Femur (tissue), 1 donor: ENCODE measurements around the gene DGAT2.

ENCODE experiments used
- DNase-seq: peaks from one replicate; pipeline ENCODE4 v3.0.0-alpha.2; 2017

The DGAT2 gene

DNA sequence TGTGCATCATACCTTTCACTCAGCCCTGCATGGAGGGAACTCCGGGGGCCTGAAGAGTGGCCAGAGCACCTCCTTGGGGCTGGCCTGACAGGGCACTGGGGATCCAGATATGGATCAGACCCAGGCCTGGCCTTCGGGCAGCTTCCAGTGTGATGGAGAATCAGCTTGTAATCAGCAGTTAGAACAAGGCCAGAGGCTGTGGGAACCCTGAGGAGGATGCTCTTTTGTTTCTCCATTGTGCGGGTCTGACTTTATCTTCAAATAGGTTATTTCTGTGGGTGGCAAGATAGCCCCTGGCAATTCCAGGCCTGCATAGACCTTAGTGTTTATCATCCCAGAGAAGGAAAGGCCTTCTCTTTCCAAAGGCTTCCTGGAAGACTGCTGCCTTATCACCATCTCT lies 12.3 kb downstream of the DGAT2 start:
- DNase-seq, result no peak

GRCh38 chr11:75781296-75781695 lies 12.7 kb downstream of the DGAT2 start:
- DNase-seq, result no peak

GRCh38 chr11:75781831-75782230 lies 13.3 kb downstream of the DGAT2 start:
- no peak for DNase-seq

GRCh38 chr11:75782540-75783263 lies 14.1 kb downstream of the DGAT2 start:
- no peak for DNase-seq

DNA sequence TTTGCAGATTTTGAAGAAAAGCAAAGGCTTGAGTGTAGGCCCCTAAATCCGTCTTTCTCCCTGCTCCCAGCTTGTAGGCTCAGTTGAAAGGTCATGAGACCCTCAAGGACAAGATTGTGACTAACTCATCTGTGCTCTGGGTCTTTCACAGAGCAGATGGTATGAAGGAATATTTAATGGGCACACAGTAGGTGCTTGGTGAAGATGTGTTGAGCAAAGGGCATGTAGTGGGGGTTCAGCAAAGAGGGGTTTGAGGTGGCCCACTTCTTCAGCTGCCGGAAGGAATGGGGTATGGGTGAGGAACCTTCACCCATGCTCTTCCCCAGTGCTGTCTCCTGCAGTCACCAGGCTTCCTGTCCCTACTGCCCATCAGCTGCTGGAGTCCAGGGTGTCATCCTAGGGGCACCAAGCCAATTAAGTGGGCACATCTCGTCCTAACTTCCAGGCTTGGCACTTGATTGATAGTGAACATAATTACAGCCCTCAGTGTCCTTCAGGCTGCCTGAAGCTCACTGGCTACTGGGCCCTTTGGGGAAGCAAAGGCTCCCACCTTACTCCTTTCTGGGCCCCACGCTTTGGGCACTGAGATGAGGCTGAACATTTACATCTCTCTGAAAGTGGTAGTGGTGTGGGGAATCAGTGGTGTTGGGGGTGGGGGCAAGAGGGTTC lies 15.0 kb downstream of the DGAT2 start:
- DNase-seq, result no peak

DNA sequence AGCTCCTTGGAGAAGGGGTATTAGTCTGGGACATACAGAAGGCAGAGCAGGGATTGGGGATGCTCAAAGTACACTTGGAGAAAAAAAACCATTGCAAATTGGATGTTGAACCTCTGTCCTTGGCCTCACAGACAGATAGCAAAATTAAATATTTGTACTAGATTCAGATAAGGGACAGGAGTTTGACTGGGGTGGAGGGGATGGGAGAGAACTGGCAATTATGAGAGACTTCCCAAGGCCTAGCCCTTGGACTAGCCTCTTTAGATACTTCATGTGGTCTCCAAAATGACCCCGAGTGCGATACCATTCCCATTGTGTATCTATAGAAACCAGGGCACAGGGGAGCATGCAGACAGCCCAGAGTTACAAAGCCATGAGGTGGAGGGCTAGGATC lies 15.5 kb downstream of the DGAT2 start:
- DNase-seq, result no peak

- DNase-seq, result no peak
Measured at GRCh38 chr11:75784506-75784905, 15.9 kb downstream of the DGAT2 start.

DNA sequence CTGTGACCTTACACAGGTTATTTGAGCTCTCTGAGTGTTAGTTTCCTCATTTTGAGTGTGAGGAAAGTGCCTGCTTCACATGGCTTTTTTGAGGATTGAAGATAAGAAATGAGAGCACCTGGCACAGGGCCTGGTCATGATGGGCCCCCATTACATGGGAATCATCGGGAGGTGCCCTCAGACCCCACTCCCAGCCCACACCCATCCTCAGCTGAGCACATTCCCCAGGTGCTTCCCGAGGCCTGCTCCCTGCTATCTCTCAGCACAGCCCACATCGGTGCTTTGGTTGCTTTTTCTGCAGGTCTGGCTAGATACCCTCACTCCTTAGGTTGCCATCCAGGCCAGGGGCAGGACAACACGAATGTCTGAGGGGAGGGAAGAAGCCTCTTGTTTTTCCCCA lies 16.6 kb downstream of the DGAT2 start:
- DNase-seq, result no peak

DNA sequence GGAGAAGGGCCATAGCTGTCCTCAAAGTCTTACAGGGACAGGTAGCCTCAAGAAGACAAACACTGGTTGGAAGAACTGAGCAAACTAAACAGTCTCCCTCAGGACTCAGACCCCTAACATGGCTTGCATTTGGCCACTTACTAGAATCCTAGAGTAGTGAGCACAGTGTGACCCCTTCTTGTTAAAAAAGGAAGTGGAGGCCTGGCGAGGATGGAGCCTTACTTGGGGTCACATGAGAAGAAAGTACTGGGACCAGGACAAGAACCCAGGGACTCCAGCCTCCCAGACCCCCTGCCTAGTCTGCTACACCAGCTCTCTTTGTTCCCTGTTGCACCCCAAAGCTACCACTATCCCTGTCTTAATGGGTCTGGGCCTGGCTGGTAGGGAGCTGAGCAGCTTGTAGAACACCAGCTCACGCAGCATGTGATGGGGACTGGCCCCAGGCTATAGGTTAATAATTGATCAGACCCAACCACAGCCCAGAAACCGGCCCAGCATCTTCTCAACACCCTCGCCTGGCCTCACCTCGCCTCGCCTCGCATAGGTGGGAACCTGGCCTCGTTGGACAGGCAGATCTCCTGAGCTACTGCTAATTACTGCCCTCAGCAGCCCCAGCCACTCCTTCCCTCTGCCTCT lies 17.6 kb downstream of the DGAT2 start:
- no peak for DNase-seq

- DNase-seq, result no peak
Measured at GRCh38 chr11:75789521-75789920, 20.9 kb downstream of the DGAT2 start.

DNA sequence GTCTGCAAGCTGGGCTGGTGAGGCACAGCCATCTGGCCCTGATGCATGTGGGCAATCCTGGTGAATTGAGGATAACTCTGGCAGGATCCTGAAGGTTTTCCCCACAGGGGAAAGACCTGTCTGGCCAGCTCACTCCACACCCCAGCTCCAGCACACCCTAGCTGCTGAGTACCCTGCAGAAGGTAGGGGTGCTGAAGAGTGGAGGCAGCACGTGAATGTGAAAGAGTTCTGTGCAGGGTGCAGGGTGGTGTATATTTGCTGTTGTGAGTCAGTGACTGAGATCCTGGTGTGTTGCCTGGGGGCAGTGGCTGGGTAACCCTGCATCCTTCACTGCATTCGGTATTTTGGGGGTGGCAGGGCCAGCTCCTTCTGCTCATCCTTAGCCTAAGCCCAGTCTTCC lies 22.4 kb downstream of the DGAT2 start:
- DNase-seq, result no peak

- no peak for DNase-seq
Measured at GRCh38 chr11:75792127-75792731, 23.7 kb downstream of the DGAT2 start.

DNA sequence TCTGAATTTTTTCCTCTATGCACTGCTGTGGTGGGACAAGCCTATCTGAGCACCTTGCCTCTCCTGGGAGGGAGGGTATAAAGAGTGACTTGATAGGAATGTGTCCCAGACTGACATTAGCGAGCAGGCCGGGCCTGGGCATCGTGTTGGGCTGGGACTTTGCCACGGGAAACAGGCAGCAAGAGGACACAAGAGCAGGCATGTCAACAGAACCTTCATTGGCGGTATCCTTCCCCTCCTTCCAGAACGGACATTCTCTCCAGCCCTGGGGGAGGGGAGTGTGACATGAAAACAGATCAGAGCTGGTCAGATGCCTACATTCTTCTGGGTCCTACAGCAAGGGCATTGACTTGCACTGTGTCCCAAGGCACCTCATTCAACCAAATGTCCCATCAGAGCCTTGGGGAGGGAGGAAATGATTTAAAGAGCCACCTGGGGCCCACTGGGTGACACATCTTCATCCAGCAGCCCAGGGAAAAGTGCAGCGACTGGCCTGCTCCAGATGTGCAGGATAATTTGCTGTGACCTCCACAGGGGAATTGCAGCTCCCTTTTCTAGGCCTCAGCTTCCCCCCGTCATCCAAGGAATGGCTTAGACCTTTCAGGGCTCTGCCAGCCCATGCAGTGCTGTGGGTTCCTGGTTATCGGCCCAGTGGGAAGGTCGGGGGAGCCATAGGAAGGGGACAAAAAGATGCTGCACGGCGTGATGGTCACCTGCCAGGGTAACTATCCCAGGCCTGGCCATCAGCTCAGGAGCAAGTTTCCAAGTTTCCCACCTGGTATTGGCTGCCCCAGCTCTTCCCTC lies 24.6 kb downstream of the DGAT2 start:
- no peak for DNase-seq

DNA sequence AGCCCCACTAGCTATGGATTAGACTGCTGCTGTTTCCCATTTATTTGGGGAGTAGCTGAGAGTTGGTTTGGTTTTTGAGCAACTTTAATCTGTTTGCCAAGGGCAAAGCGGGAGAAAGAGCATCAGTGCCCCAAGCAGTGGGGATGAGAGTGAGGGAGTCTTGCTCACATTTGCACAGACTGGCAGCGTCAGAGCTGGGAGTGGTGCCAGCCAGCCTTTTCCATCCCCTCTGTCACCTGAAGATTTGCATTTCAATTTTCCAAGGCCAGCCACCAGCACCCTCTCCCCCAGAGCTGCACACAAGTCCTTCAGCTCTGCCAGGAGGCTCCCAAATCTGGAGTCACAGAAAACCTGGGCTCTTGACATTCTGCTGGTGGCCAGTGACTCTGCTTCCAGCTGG lies 25.4 kb downstream of the DGAT2 start:
- no peak for DNase-seq

GRCh38 chr11:75795276-75796090 lies 26.9 kb downstream of the DGAT2 start:
- no peak for DNase-seq

GRCh38 chr11:75796091-75796435 lies 27.5 kb downstream of the DGAT2 start:
- no peak for DNase-seq

DNA sequence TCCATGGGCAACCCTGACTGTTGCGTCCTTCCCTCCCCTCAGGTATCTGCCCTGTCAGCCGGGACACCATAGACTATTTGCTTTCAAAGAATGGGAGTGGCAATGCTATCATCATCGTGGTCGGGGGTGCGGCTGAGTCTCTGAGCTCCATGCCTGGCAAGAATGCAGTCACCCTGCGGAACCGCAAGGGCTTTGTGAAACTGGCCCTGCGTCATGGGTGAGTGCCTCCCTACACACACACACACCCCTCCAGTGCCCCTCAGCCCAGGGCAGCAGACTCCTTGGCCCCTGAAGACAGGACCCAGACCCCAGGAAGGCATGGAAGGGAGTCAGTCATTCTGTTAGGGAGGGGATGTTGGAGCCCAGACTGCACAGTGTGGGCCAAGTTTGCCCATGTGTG lies 28.5 kb downstream of the DGAT2 start:
- no peak for DNase-seq

DNA sequence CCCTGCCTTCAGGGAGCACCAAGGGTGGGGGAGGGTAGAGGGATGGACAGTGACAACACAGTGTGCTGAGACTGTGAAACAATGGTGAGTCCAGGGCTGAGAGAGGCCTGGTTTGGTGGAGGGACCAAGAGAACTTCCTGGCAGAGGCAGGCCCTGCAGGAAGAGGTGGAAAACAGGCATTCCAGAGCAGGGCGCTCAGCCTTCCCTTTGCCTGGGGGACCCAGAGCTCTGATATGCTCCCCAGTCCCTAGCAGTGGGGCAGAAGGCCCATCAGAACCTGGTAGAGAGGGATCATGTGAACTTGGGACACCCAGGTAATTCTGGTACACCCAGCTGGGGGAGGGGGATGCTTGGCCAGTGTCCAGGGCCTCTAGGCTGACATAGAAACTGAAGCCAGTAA lies 29.2 kb downstream of the DGAT2 start:
- DNase-seq, result no peak

DNA sequence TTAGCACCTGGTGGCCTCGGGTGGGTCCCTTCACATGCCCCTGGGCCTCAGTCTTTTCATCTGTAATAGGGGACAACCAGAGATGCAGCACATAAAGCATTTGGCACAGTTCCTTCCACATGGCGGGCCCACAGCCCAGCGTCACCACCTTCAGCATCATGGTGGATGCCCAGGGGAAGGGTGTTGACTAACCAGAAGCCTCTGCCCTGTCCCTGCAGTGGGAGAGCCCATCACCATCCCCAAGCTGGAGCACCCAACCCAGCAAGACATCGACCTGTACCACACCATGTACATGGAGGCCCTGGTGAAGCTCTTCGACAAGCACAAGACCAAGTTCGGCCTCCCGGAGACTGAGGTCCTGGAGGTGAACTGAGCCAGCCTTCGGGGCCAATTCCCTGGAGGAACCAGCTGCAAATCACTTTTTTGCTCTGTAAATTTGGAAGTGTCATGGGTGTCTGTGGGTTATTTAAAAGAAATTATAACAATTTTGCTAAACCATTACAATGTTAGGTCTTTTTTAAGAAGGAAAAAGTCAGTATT lies 31.6 kb downstream of the DGAT2 start:
- DNase-seq, result no peak

DNA sequence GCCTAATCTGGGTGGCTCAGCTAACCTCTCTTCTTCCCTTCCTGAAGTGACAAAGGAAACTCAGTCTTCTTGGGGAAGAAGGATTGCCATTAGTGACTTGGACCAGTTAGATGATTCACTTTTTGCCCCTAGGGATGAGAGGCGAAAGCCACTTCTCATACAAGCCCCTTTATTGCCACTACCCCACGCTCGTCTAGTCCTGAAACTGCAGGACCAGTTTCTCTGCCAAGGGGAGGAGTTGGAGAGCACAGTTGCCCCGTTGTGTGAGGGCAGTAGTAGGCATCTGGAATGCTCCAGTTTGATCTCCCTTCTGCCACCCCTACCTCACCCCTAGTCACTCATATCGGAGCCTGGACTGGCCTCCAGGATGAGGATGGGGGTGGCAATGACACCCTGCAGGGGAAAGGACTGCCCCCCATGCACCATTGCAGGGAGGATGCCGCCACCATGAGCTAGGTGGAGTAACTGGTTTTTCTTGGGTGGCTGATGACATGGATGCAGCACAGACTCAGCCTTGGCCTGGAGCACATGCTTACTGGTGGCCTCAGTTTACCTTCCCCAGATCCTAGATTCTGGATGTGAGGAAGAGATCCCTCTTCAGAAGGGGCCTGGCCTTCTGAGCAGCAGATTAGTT lies 32.3 kb downstream of the DGAT2 start:
- no peak for DNase-seq

- peak; percentile 41 for DNase-seq
Measured at GRCh38 chr11:75801362-75802020, 32.9 kb downstream of the DGAT2 start.
